HepG2 (cell line): ENCODE measurements around the gene FMNL2. TPM values are rescaled to one million over a fixed set of nuclear protein-coding genes. Genes with fewer than 3 reads are reported as not detected.
A peak's percentile ranks its signal among the peaks of the same experiment; 100 is the strongest.

Experiments
- AHDC1 ChIP-seq: sonication (generic); formaldehyde crosslinking; IDR thresholded peaks from 2 replicates; pipeline ENCODE4 v1.5.1; 2020; ENCODE audit warnings: mild to moderate bottlenecking, missing genetic modification reagents, borderline replicate concordance
- ATF1 ChIP-seq: IDR thresholded peaks from 2 replicates; pipeline ENCODE4 v1.6.1; 2016; ENCODE audit warnings: mild to moderate bottlenecking, control low read depth
- GLMP ChIP-seq: sonication (generic); formaldehyde crosslinking; IDR thresholded peaks from 2 replicates; pipeline ENCODE4 v1.9.0; 2021; ENCODE audit warnings: missing genetic modification reagents, mild to moderate bottlenecking, borderline replicate concordance
- HMGA1 ChIP-seq: sonication (generic); formaldehyde crosslinking; conservative IDR thresholded peaks from 2 replicates; pipeline ENCODE4 v1.4.0; 2020; ENCODE audit warnings: missing genetic modification reagents
- HOMEZ ChIP-seq: IDR thresholded peaks from 2 replicates; pipeline ENCODE4 v1.6.1; 2016; ENCODE audit warnings: low read depth
- MAZ ChIP-seq, 2 experiments: sonication (generic) in 1 of 2; formaldehyde crosslinking in 1 of 2; IDR thresholded peaks; 2 replicates each; pipeline versions ENCODE4 v1.5.0 to v1.6.1; 2012 to 2020; ENCODE audit warnings: low read depth in 2 of 2, mild to moderate bottlenecking in 2 of 2, borderline replicate concordance in 1 of 2, improper control_type of control experiment in 1 of 2, low read length in 1 of 2, missing genetic modification reagents in 1 of 2, moderate library complexity in 1 of 2
- MED1 ChIP-seq: sonication (generic); formaldehyde crosslinking; IDR thresholded peaks from 2 replicates; pipeline ENCODE4 v1.4.0; 2020; ENCODE audit warnings: missing genetic modification reagents
- PAX8 ChIP-seq: sonication (generic); formaldehyde crosslinking; IDR thresholded peaks from 2 replicates; pipeline ENCODE4 v1.8.0; 2022; ENCODE audit warnings: mild to moderate bottlenecking, missing genetic modification reagents, borderline replicate concordance
- PCBP1 ChIP-seq: fragments of 200-400 bp; formaldehyde crosslinking; IDR thresholded peaks from 2 replicates; pipeline ENCODE4 v1.6.1; 2017; ENCODE audit warnings: mild to moderate bottlenecking, low read depth, low read length, borderline replicate concordance
- RAD21 ChIP-seq: fragments of 450-650 bp; formaldehyde crosslinking; IDR thresholded peaks from 2 replicates; pipeline ENCODE4 v1.5.0; 2020; ENCODE audit warnings: mild to moderate bottlenecking
- SRSF4 ChIP-seq: fragments of 200-400 bp; formaldehyde crosslinking; IDR thresholded peaks from one replicate; pipeline ENCODE4 v1.6.1; 2018; ENCODE audit warnings: mild to moderate bottlenecking, low read depth, low read length, moderate library complexity; ENCODE audit not compliant: poor library complexity, severe bottlenecking
- TEAD2 ChIP-seq: sonication (generic); formaldehyde crosslinking; IDR thresholded peaks from 2 replicates; pipeline ENCODE4 v1.9.0; 2021; ENCODE audit warnings: missing genetic modification reagents
- ZBTB37 ChIP-seq: sonication (generic); formaldehyde crosslinking; IDR thresholded peaks from 2 replicates; pipeline ENCODE4 v1.4.0; 2020; ENCODE audit warnings: mild to moderate bottlenecking, missing genetic modification reagents
- ZNF121 ChIP-seq: sonication (generic); formaldehyde crosslinking; IDR thresholded peaks from 2 replicates; pipeline ENCODE4 v1.5.0; 2020; ENCODE audit warnings: mild to moderate bottlenecking, missing genetic modification reagents
- ZNF331 ChIP-seq: sonication (generic); formaldehyde crosslinking; IDR thresholded peaks from 2 replicates; pipeline ENCODE4 v1.4.0; 2020; ENCODE audit warnings: missing genetic modification reagents
- ZNF414 ChIP-seq: sonication (generic); formaldehyde crosslinking; IDR thresholded peaks from 2 replicates; pipeline ENCODE4 v1.5.0; 2020; ENCODE audit warnings: missing genetic modification reagents
- ZNF629 ChIP-seq: sonication (generic); formaldehyde crosslinking; conservative IDR thresholded peaks from 2 replicates; pipeline ENCODE4 v1.5.0; 2020; ENCODE audit warnings: missing genetic modification reagents
- ZNF75D ChIP-seq: sonication (generic); formaldehyde crosslinking; IDR thresholded peaks from 2 replicates; pipeline ENCODE4 v1.8.1; 2023; ENCODE audit warnings: missing genetic modification reagents, mild to moderate bottlenecking, borderline replicate concordance
- ZNF891 ChIP-seq: sonication (generic); formaldehyde crosslinking; IDR thresholded peaks from 2 replicates; pipeline ENCODE4 v1.5.0; 2020; ENCODE audit warnings: mild to moderate bottlenecking, missing genetic modification reagents
- polyA plus RNA-seq, 8 experiments: library from polyadenylated mRNA; depleted of rRNA in 3 of 8; stranded (reverse) in 7 of 8; unstranded in 1 of 8; fragments of >200 nt; fragmentation: Illumina TruSeq in 4 of 8; extraction: Trizol in 4 of 8; gene quantifications; 2 replicates each; pipeline versions ENCODE4 v1.2.1 to v1.2.3, GENCODE V29; 2011 to 2016; ENCODE audit warnings: low read depth in 4 of 8, missing spikeins in 1 of 8, mixed read lengths in 1 of 8; ENCODE audit not compliant: insufficient read depth in 1 of 8
- total RNA-seq, 5 experiments: library from RNA; depleted of rRNA; stranded (reverse); fragments of >200 nt; fragmentation: Illumina TruSeq; extraction: Trizol; gene quantifications; 2 replicates each; pipeline ENCODE4 v1.2.3, GENCODE V29; 2016; ENCODE audit warnings: low read depth in 1 of 5

Gene FMNL2
- total and polyA plus RNA-seq, 2 of the 13 experiments (the other 11 are each of a cell fraction or from before 2014, with no cell fraction given): 66.5 to 67.7 TPM

- TF ChIP-seq ZBTB37 (CRISPR knock-in tag) (no peak), MAZ (IDR thresholded peaks at IDR 0.05; ENCODE audit: borderline replicate concordance, low read depth, low read length) (no peak), MAZ (CRISPR knock-in tag; IDR thresholded peaks at IDR 0.05; ENCODE audit: low read depth) (no peak), SRSF4 (no peak), GLMP (CRISPR knock-in tag) (no peak), ZNF414 (CRISPR knock-in tag) (no peak), RAD21 (peak; percentile 87), AHDC1 (no peak), ZNF331 (CRISPR knock-in tag) (peak; percentile 54; the same call in 1 of the 2 replicates), ZNF121 (CRISPR knock-in tag) (no peak), HMGA1 (no peak), HOMEZ (CRISPR knock-in tag) (no peak), ZNF629 (CRISPR knock-in tag) (no peak), MED1 (CRISPR knock-in tag) (no peak), ZNF891 (CRISPR knock-in tag) (no peak), PAX8 (no peak), ATF1 (no peak), TEAD2 (CRISPR knock-in tag) (no peak), PCBP1 (no peak), ZNF75D (CRISPR knock-in tag) (no peak)
Observed at GRCh38 chr2:152635635-152636298, 300.8 kb downstream of the FMNL2 start (continued).
